GM18511 (cell line): ENCODE measurements around the gene MXD3.
"Not testable (repeated sequence)": the region's sequence is repeated elsewhere in the genome, so short reads cannot be mapped to it uniquely, and the experiment has no call there.

Source experiments
- ATAC-seq: cut with Tn5 transposase; IDR thresholded peaks from one replicate; pipeline ENCODE4 v1.9.1; 2021; ENCODE audit warnings: mild to moderate bottlenecking, moderate library complexity; ENCODE audit not compliant: unreplicated experiment

MXD3 gene

GRCh38 chr5:177311723-177312648, at the start of gene MXD3:
TSS of gene MXD3 (minus strand) at chr5:177311898. CDS start at chr5:177311830, 68 bp downstream.
- ATAC-seq: peak; percentile 77

- not testable (repeated sequence) for ATAC-seq
These were observed 49.0 kb upstream of the MXD3 start for GRCh38 chr5:177360740-177361139.

GRCh38 chr5:177359860-177360259, 48.2 kb upstream of the MXD3 start:
- ATAC-seq: no peak

- ATAC-seq: no peak
These were observed 47.8 kb upstream of the MXD3 start for GRCh38 chr5:177359451-177359851.

- ATAC-seq: no peak
These were observed 46.7 kb upstream of the MXD3 start for GRCh38 chr5:177358370-177358819.

GRCh38 chr5:177357459-177358351, 46.0 kb upstream of the MXD3 start, which contains the start of gene RGS14:
TSS of gene RGS14 (plus strand) at chr5:177357924. CDS start at chr5:177358025, 101 bp downstream.
- ATAC-seq: peak; percentile 94

GRCh38 chr5:177357146-177357458, 45.4 kb upstream of the MXD3 start:
- no peak for ATAC-seq

GRCh38 chr5:177356746-177357145, 45.0 kb upstream of the MXD3 start:
- ATAC-seq: no peak

- ATAC-seq: no peak
These were observed 44.1 kb upstream of the MXD3 start for GRCh38 chr5:177355868-177356168.

- no peak for ATAC-seq
These were observed 43.6 kb upstream of the MXD3 start for GRCh38 chr5:177355162-177355867.

GRCh38 chr5:177354711-177355110, 43.0 kb upstream of the MXD3 start:
- ATAC-seq: no peak

GRCh38 chr5:177354256-177354655, 42.6 kb upstream of the MXD3 start:
- no peak for ATAC-seq

GRCh38 chr5:177353093-177353492, 41.4 kb upstream of the MXD3 start:
- ATAC-seq: no peak

- ATAC-seq: peak; percentile 96
These were observed 40.0 kb upstream of the MXD3 start, which contains the start of gene LMAN2 for GRCh38 chr5:177351392-177352329. TSS of gene LMAN2 (minus strand) at chr5:177351668. CDS start at chr5:177351647, 21 bp downstream.

GRCh38 chr5:177350776-177351391, 39.2 kb upstream of the MXD3 start:
- peak; percentile 3 for ATAC-seq

GRCh38 chr5:177349762-177350161, 38.1 kb upstream of the MXD3 start:
- no peak for ATAC-seq

GRCh38 chr5:177349362-177349647, 37.6 kb upstream of the MXD3 start:
- no peak for ATAC-seq

- no peak for ATAC-seq
These were observed 36.0 kb upstream of the MXD3 start for GRCh38 chr5:177347699-177348098.

- no peak for ATAC-seq
These were observed 35.1 kb upstream of the MXD3 start for GRCh38 chr5:177346820-177347219.

- no peak for ATAC-seq
These were observed 33.2 kb upstream of the MXD3 start for GRCh38 chr5:177344891-177345290.
